DMS153 (cell line): Measurements from ENCODE around the gene RMI2.

Experiments
- DNase-seq: peaks from one replicate; lab custom pipeline; 2025; lab: John Stamatoyannopoulos, UW

Gene RMI2

GRCh38 chr16:11329071-11329491 lies 16.2 kb upstream of the RMI2 start:
- DNase-seq = no peak

DNA sequence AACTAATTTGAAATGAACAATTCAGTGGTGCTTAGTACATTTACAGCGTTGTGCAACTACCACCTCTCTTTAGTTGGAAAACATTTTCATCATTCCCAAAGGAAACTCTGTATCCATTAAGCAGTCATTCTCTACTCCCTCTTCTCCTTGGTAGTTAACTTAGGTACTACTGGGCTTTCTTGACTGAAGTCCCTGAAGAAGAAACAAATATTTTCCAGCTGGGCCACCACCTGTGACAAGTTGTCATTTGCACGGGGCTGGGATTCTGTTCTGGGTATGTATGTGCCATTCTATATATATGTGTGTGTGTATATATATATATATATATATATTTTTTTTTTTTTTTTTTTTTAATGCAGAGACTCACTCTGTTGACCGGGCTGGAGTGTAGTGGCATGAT lies 15.4 kb upstream of the RMI2 start:
- no peak for DNase-seq

DNA sequence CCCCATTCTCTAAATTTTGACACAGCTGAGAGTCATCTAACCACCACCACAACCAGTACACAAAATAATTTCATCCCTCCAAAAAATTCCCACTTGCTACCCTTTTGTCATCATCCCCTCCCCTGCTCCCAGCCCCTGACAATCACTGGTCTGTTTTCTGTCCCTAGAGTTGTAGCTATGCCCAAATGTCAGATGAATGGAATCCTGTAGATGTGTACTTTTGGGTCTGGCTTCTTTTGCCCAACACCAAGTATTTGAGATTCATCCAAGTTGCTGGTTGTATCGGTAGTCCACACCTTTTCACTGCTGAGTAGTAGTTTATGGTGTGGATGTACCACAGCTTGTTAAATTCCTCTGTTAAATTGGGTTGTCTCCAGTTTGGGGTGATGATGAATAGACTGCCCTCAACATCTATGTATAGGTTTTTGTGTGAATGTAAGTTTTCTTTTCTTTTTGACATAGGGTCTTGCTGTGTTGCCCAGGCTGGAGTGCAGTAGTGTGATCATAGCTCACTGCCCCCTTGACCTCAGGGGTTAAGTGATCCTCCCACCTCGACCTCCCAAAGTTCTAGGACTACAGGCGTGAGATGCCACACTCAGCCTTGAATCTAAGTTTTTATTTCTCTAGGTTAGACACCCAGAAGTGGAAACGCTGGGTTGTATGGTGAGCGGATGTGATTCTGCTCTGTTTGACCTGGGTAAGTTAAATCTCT lies 14.6 kb upstream of the RMI2 start:
- no peak for DNase-seq

GRCh38 chr16:11331967-11332366 lies 13.3 kb upstream of the RMI2 start:
- no peak for DNase-seq

GRCh38 chr16:11333010-11333409 lies 12.2 kb upstream of the RMI2 start:
- DNase-seq = no peak

DNA sequence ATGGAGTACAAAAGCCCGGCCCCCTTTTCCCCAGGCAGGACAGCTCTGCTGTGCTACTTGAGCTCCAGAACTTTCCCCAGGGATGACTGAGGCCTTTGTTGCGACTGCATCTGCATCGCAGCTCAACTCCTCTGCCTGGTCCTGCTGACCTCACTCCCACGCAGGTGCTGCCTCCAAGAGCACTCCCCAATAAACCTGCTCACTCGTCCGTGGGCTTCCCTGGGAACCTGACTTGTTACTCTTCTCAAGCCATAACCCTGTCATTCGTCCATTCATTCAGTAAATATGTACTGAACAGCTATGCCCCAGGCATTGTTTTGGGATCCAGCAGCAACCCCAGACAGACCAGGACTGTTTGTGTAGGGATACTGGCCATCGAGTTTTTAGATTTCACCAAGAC lies 11.6 kb upstream of the RMI2 start:
- DNase-seq = no peak

DNA sequence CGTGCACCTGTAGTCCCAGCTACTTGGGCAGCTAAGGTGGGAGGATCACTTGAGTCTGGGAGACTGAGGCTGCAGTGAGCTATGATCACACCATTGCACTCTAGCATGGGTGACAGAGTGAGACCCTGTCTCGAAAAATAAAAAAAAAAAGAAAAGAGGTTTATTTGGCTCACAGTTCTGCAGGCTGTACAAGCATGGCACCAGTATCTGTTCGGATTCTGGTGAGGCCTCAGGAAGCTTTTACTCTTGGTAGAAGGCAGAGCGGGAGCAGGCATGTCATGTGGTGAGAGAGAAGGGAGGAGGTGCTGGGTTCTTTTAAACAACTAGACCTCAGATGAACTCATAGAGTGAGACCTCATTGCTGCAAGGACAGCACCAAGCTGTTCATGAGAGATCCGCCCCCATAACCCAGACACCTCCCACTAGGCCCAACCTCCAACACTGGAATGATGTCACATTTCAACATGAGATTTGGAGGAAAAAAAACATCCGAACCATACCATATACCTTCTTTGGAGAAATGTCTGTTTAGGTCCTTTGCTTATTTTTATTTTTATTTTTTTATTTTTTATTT lies 10.3 kb upstream of the RMI2 start:
- DNase-seq = no peak

DNA sequence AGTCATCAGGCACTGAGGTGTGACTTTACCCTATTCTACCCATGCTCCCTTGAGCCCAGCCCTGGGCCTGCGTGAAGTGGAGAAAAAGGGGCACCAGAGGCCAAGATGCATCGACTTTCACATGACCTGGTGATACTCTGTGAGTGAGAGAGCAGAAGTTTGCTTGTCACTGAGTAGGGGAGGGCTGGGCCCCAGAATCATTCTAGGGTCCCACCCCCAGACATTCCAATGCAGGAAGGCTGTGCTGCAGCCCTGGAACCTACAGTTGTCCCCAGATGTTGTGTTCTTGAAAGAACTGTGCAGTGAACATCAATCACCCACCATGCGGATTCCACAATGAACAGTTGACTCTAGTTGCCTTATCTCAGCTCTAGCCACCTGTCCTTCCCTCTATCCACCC lies 6.2 kb upstream of the RMI2 start:
- DNase-seq = no peak

DNA sequence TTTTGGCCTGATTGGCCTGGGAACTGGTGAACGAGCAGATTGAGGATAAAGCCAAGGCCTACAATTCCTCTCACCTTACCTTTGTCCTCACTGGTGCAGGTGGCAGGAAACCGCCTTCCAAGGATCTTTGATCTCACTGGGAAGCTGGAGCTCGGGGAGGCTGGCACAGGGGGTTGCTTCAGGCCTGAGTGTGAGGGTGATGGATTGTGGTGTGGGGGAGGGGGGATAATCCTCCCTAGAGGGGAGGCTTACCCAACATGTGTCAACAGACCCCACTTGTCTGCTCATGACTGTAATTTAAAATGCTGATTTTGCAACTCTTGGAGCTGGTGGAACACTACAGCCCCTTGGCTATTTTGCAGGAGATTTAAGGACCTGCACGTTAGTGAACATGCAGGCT lies 4.5 kb upstream of the RMI2 start:
- no peak for DNase-seq

- no peak for DNase-seq
These were observed 3.9 kb upstream of the RMI2 start for GRCh38 chr16:11341371-11341770.

DNA sequence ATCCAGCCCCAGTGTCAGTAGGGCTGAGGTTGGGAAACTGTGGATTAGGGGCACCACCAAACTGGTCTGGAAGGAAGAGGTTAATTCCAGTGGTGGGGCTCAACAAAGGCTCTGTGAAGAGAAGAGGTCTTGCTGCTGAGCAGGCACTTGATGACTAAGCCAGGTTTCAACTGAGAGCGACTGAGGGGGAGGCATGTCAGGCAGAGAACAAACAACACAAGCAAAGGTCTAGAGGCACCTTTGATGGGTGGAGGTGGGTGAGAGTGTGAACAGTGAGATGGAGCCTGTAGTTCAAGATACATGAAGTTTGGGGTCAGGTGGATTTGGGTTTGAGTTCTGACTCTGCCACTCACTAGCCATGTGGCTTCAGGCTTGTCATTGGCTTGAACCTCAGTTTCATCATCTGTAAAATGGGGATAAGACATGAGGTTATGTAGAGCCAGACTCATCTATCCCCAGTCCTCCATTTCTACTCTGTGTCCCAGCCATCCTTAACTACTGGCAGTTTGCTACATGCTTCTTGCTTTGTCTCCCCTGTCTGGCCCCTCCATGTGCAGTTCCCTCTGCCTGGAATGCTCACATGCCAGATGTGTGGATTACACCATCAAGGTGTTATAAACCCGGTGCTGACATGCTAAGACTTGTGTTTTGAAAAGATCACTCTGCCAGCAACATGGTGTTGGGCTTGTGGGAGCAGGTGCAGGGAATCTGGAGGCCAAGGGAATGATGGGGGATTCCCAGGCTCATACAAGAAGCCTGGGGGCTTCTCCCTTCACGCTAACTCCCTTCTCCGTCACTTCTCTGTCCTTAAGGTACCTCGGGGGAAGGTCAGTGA lies 3.0 kb upstream of the RMI2 start:
- no peak for DNase-seq

DNA sequence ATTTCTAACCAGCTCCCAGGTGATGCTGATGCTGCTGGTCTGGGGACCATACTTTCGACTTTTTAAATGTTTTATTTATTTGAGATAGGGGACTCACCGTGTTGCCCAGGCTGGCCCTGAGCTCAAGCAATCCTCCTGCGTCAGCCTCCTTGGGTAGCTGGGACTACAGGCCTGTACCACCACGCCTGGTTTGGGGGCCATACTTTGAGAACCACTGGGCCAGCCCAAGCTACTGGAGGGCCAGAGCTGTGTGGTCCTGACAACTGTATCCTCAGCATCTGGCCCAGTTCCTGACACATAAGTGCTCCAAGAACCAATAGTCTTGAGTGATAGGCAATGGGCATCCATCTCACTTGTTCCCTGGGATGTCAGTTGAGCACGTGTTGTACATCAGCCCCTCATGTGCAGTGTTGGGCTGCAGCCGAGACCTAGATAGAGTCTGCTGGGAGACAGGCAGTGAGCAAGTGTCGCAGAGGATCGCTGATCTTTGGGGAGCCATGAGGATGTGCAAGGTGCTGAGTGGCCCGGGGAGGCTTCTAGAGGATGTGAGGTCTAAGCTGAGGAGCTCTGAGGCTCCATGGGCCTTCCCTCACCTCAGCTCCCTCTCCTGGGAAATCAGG lies 1.6 kb downstream of the RMI2 start:
- no peak for DNase-seq

- no peak for DNase-seq
These were observed 2.6 kb downstream of the RMI2 start for GRCh38 chr16:11347831-11348230.

DNA sequence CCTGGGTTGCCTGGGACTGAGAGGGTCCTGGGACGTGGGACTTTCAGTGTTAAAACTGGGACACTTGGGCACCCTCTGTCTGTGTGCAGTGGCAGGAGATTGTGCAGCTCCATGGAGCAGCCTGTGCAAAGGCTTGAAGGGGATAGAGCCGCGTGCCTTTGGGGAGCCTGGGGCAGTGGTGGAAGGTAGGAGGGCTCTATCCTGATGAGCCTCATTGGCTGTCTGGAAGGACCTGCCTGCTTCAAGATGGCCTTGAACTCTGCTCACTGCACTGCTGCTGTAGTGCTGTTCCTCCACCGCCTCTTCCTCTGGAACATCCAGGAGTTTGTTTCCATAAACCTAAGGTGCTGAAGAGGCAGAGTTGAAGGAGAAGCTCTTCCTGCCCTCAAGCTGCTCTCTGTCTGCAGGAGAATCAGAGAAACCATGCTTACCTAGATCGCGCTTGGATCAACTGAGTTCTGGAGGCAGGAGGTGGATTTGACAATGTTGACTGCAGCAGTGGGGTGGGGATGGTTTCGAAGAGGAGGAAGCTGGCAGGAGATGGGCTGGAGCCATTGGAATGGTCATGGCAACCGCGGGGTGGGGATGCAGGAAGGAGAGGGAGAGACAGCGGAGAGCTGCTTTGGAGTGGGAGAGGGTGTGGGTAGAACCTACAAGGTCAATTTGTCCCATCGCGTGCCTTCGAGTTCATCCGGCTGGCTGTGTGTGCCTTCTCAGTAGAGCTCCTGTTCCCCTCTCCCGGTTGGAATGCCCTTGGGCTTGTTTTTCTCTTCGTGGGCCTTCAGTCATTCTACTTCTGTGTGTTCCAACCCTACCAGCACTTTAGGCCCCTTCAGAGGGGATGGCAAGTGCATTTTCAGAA lies 3.7 kb downstream of the RMI2 start:
- DNase-seq = no peak

DNA sequence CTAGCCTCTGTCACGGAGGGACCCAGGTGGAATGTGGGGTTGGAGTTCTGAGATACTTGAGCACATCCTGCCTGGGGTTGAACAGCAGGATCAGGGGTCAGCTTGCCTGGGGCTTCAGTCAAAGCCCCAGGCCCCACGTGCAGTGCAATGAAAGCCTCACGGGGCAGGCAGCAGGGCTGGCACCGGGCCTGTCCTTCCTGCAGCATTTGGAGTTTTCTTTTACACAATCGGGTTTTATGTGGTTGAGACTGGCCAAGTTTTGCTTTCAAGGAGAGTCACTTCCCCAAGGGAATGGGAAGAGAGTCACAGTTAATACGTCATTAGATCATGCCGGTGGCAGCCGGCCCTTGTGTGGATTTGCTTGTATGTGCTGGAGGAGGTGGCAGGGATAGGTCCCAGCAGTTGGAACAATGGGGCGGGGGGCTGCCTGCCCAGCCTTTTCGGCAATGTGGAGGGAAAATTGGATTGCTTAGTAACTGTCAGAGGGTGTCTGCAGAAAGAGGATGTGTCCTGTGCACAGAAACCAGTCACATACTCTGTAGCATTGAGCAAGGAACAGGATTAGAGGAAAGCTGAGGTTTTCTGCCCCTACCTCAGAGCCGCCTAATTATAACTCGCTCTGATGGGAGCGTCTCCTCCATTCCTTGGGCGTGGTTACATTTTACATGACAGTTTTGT lies 4.5 kb downstream of the RMI2 start:
- no peak for DNase-seq

GRCh38 chr16:11350519-11350918 lies 5.3 kb downstream of the RMI2 start:
- no peak for DNase-seq

DNA sequence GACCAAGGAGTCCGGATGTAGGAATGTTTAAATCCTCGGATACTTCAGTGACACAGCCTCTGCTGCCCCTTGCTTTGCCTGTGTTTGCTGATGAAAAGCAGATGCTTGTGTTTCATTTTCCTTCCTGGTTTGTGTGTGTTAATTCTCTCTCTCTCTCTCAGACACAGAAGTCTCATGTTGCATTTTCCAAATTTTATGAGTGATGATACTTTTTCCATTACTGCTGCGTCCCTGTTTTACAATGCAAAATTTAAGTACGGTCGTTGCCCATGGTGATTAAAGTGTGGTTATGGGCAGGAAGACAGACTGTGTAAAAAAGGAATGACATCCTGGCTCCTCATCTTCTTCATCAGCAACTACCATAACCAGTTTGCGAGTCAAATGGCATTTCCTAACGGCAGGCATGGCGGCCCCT lies 5.7 kb downstream of the RMI2 start:
- DNase-seq = no peak

- DNase-seq = no peak
These were observed 7.9 kb downstream of the RMI2 start for GRCh38 chr16:11353158-11353557.

- DNase-seq = no peak
These were observed 9.1 kb downstream of the RMI2 start for GRCh38 chr16:11354407-11354732.

GRCh38 chr16:11354733-11355574 lies 9.7 kb downstream of the RMI2 start:
- no peak for DNase-seq
